ENCODE results near the gene MCCC2.

GRCh38 chr5:71699751-71700150 lies 112.6 kb downstream of the MCCC2 start:
- TF ChIP-seq POLR2A (IDR thresholded peaks at IDR 0.05) (no peak), CTCF (IDR thresholded peaks at IDR 0.05) (no peak), EP300 (IDR thresholded peaks at IDR 0.05) (no peak)

Measured in tibial nerve (tissue), 4 donors.